Hepatocyte (in vitro differentiated cells): ENCODE data around the gene FBXL2.

Experiments
- CTCF ChIP-seq: fragments of 200-600 bp; sonication (generic); IDR thresholded peaks from 2 replicates; pipeline ENCODE4 v1.5.1; 2016; ENCODE audit warnings: antibody characterized with exemption, mild to moderate bottlenecking; ENCODE audit not compliant: poor library complexity
- EZH2 ChIP-seq: fragments of 200-600 bp; sonication (generic); IDR thresholded peaks from 2 replicates; pipeline ENCODE4 v1.6.1; 2016; ENCODE audit warnings: antibody characterized with exemption, mild to moderate bottlenecking, borderline replicate concordance
- EZH2phosphoT487 ChIP-seq: fragments of 200-600 bp; sonication (generic); IDR thresholded peaks from one replicate; pipeline ENCODE4 v1.6.1; 2018; ENCODE audit warnings: antibody characterized with exemption, mild to moderate bottlenecking, low read depth, moderate library complexity; ENCODE audit not compliant: unreplicated experiment, severe bottlenecking

GRCh38 chr3:33314993-33315392, 37.8 kb downstream of the FBXL2 start:
- TF ChIP-seq CTCF (no peak), EZH2 (no peak), EZH2phosphoT487 (no peak)
